Testis (tissue), 3 donors: ENCODE data around the gene AMT. TPM values are rescaled to one million over a fixed set of nuclear protein-coding genes. Genes with fewer than 3 reads are reported as not detected.

Experiments used
- DNase-seq: peaks from one replicate; pipeline ENCODE4 v3.0.0-alpha.2; 2019
- H3K27ac ChIP-seq, 2 donors: fragments of 200-600 bp; sonication (generic); one replicate each; pipeline ENCODE4 v1.5.1; 2019
- H3K27me3 ChIP-seq: fragments of 200-600 bp; sonication (generic); one replicate; pipeline ENCODE4 v1.5.1; 2019
- H3K36me3 ChIP-seq: fragments of 200-600 bp; sonication (generic); one replicate; pipeline ENCODE4 v1.5.1; 2017; ENCODE audit warnings: low read depth; ENCODE audit errors: missing control alignments
- H3K4me1 ChIP-seq: fragments of 200-600 bp; sonication (generic); one replicate; pipeline ENCODE4 v1.5.1; 2019
- H3K4me3 ChIP-seq, 2 donors: fragments of 200-600 bp; sonication (generic); one replicate each; pipeline ENCODE4 v1.5.1; 2017 to 2019
- H3K9me3 ChIP-seq: fragments of 200-600 bp; sonication (generic); one replicate; pipeline ENCODE4 v1.5.1; 2017
- POLR2A ChIP-seq: fragments of 450-650 bp; IDR thresholded peaks from one replicate; pipeline ENCODE4 v1.6.1; 2017; ENCODE audit warnings: antibody characterized with exemption, mild to moderate bottlenecking, moderate library complexity
- WGBS, 2 donors: methylation state at CpG; one replicate each; pipeline ENCODE4 v1.1.5; 2018; 5-methylcytosine and 5-hydroxymethylcytosine counted together
- intact Hi-C: fragments of 100-400 bp; cut with DNase I; formaldehyde crosslinking; loops from one replicate; pipeline ENCODE4 v1.15.1; 2023; ENCODE audit warnings: low total_unique reads
- polyA plus RNA-seq: library from polyadenylated mRNA; stranded (reverse); fragments of 350-450 nt; fragmentation: Illumina TruSeq; extraction: RNeasy Lipid Tissue Mini Kit (QIAGEN cat#74804); gene quantifications from one replicate; pipeline ENCODE4 v1.2.3, GENCODE V29; 2014; ENCODE audit warnings: low read depth, low replicate concordance; ENCODE audit not compliant: insufficient read depth
- total RNA-seq, 2 donors: library from RNA; depleted of rRNA; stranded (reverse); fragments of >200 nt; gene quantifications; one replicate each; pipeline ENCODE4 v1.2.3, GENCODE V29; 2016
- TF ChIP-seq, protein P1 (sequence below), 3 experiments: fragments of 450-650 bp in 2 of 3; fragments of 200-600 bp in 1 of 3; sonication (generic) in 1 of 3; IDR thresholded peaks; one replicate each; pipeline ENCODE4 v1.5.1; 2016 to 2019; ENCODE audit warnings: antibody characterized with exemption in 3 of 3, mild to moderate bottlenecking in 2 of 3, moderate library complexity in 1 of 3

The AMT gene
- total and polyA plus RNA-seq, 3 donors from 2014 or later = 3.8 to 10.4 (median 9.1) TPM

DNA sequence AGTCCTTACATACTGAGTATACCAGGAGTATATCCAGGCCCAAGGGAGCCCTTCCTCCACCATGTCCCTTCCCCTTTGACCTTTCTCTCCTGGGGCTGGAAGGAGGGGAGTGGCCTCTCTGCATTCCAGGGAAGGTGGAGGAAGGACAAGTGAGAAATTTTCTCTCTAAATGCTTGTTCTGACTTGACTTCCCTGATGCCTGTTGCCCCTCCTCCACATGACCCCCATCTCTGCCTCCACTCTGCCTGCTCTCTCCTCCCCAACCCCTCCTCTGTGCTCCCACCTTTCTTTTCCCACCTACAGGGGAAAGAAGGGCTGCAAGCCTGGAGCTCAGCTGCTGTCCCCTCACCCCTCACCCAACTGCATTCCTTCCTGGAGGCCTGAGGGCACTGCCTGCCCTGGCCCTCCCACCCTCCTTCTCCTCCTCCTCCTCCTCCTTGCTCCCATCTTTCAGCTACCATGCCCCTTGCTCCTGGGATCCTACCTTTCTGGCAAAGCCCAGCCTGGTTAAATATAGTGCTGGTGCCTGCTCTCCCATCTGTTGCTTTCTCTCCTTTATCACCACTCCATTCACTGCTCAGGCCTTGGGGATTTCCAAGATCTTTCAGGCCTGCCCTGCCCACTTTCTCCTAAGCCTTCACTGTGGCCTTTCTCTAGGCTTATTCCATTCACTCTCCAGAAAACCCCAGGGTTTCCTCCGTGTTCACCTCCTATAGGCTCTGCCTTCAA is 39.3 kb upstream of the AMT start:
- TF ChIP-seq, protein P1, sequence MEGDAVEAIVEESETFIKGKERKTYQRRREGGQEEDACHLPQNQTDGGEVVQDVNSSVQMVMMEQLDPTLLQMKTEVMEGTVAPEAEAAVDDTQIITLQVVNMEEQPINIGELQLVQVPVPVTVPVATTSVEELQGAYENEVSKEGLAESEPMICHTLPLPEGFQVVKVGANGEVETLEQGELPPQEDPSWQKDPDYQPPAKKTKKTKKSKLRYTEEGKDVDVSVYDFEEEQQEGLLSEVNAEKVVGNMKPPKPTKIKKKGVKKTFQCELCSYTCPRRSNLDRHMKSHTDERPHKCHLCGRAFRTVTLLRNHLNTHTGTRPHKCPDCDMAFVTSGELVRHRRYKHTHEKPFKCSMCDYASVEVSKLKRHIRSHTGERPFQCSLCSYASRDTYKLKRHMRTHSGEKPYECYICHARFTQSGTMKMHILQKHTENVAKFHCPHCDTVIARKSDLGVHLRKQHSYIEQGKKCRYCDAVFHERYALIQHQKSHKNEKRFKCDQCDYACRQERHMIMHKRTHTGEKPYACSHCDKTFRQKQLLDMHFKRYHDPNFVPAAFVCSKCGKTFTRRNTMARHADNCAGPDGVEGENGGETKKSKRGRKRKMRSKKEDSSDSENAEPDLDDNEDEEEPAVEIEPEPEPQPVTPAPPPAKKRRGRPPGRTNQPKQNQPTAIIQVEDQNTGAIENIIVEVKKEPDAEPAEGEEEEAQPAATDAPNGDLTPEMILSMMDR (IDR thresholded peaks at IDR 0.05) = no peak
- no peak for TF ChIP-seq POLR2A
- Histone ChIP-seq H3K27ac (peak overlapping the region; percentile 1 to 51), H3K9me3 (no peaks in the 10 kb centered on the region), H3K4me3 (no peak overlapping the region), H3K4me1 (peaks cover 62% of the 10 kb centered on the region), H3K36me3 (no peaks in the 10 kb centered on the region), H3K27me3 (no peaks in the 10 kb centered on the region)
- WGBS, 2 donors = 41 to 61% methylated on average over 1 of the region's 1 CpG
- intact Hi-C loops = no loop called here
- DNase-seq = peak; percentile 50

DNA sequence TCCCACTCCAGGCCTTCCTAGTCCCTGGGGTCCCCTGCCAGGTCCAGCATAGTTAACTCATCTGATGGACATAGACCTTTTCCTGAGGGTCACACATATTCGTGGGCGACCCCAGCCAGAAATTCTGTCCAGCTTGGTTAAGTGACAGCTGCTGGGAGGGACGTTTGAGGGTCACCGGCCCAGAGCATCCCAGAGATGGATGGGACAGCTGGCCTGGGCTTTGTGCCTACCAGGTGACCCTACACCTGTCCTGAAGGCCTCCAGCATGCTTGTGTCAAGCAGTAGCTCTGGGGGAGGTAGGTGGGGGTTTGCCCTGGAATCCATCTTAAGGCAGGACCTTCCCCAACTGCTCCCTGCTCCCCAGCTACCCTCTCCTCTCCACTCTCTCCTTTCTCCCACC is 38.7 kb upstream of the AMT start:
- Histone ChIP-seq H3K4me1 (peaks cover 56% of the 10 kb centered on the region), H3K27me3 (no peaks in the 10 kb centered on the region), H3K4me3 (no peak overlapping the region), H3K9me3 (no peaks in the 10 kb centered on the region), H3K36me3 (no peaks in the 10 kb centered on the region), H3K27ac (peak overlapping the region; percentile 1 to 51)
- intact Hi-C loops = no loop called here
- no peak for DNase-seq
- WGBS, 2 donors = 82% methylated on average over 4 of the region's 4 CpGs
- TF ChIP-seq POLR2A = no peak
- TF ChIP-seq, protein P1 (IDR thresholded peaks at IDR 0.05) = no peak

DNA sequence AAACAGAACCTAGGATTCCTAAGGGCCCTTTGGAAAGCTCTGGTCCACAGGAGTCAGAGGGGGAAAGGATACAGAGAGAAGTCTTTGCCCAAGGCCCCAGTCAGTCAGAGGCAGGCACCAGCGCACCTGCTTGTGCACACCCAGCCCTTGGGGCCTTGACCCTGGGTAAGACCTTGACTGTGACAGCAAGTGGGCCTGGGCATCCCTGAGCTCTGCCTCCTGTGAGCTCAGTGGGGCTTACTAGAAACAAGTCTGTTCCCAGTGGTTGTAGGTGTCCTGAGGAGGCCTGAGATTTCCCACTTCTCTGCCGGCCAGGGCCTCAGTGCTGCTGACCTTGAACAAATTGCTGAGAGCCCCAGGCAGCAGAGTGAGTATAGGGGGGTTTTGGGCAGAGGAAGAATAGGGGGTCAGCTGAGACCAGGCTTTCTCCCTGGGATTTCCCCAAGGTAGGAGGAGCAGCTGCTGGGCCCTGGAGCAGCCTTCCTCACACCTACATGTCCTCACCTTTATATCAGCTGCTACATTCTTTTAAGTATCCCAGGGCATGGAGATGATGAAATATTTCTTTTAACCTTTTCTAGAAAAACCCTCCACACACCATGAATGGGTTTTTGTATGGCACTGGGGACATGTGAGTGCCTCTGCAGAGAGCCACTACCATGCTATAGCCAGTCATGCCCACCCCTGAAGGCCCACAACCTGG is 38.1 kb upstream of the AMT start:
- no peak for DNase-seq
- TF ChIP-seq, protein P1 (IDR thresholded peaks at IDR 0.05) = no peak
- no peak for TF ChIP-seq POLR2A
- intact Hi-C loops = no loop called here
- no peak overlapping the region for H3K4me3 ChIP-seq
- peaks cover 51% of the 10 kb centered on the region for H3K4me1 ChIP-seq
- WGBS, 2 donors = 43 to 66% methylated on average over 2 of the region's 2 CpGs
- no peaks in the 10 kb centered on the region for H3K9me3 ChIP-seq
- H3K27me3 ChIP-seq = no peaks in the 10 kb centered on the region
- H3K36me3 ChIP-seq = no peaks in the 10 kb centered on the region
- H3K27ac ChIP-seq = no peak overlapping the region

DNA sequence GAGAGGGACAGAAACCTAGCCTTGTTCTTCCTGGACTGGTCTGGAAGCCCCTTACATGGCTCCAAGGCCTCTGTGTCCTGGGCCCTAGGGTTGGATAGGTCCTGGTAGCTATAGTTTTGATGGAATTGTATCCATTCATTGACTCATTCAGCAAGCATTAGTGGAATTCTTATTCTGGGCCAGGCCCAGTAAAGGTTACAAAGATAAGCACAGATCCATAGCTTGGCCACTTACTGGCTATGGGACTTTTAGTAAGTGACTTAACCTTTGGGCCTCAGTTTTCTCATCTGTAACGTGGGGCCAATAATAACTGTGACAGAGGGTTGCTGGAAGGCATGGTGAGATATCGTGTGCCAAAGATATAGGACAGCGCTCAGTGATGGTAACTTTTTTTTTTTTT is 34.2 kb upstream of the AMT start:
- Histone ChIP-seq H3K4me1 (peaks cover 40% of the 10 kb centered on the region), H3K36me3 (no peaks in the 10 kb centered on the region), H3K27me3 (no peaks in the 10 kb centered on the region), H3K4me3 (no peak overlapping the region), H3K27ac (no peak overlapping the region), H3K9me3 (no peaks in the 10 kb centered on the region)
- TF ChIP-seq POLR2A = no peak
- TF ChIP-seq, protein P1 (IDR thresholded peaks at IDR 0.05) = no peak
- 58 to 82% methylated on average over 2 to 3 of the region's 3 CpGs for WGBS, 2 donors
- intact Hi-C loops = loop anchor here (10.0 kb wide), 1 partner anchor 282 kb away; the partner anchor contains the start of gene KLHDC8B
- DNase-seq = no peak
